Erythroblast (primary cell): Measurements from ENCODE around the gene FMO4.

Experiments used
- GATA1 ChIP-seq: IDR thresholded peaks from 2 replicates; pipeline ENCODE4 v1.6.1; 2011; ENCODE audit warnings: low read depth, mild to moderate bottlenecking, control low read depth, low read length, moderate library complexity
- POLR2A ChIP-seq: IDR thresholded peaks from 2 replicates; pipeline ENCODE4 v1.6.1; 2011; ENCODE audit warnings: mild to moderate bottlenecking, low read length

DNA sequence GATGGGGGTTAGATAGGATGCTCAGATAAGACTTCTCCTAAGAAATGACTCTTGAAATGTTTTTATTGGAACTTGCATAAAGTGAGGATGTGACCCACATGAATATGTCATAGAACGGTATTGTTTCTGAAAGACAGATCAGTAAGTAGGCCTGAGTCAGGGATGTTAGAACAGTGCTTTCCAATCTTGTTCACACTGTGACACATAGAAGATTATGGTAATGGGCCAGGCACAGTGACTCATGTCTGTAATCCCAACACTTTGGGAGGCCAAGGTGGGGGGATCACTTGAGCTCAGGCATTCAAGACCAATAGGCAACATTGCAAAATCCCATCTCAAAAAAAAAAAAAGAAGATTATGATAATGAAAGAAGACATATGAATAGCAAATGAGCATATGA, 32.9 kb downstream of the FMO4 start:
- no peak for TF ChIP-seq POLR2A
- no peak for TF ChIP-seq GATA1
